Measurements from ENCODE around the gene TBC1D22A. TPM values are rescaled to one million over a fixed set of nuclear protein-coding genes. Genes with fewer than 3 reads are reported as not detected.

TBC1D22A gene
- total RNA-seq, 2 donors from 2014 or later, result 21.0 to 27.9 TPM

DNA sequence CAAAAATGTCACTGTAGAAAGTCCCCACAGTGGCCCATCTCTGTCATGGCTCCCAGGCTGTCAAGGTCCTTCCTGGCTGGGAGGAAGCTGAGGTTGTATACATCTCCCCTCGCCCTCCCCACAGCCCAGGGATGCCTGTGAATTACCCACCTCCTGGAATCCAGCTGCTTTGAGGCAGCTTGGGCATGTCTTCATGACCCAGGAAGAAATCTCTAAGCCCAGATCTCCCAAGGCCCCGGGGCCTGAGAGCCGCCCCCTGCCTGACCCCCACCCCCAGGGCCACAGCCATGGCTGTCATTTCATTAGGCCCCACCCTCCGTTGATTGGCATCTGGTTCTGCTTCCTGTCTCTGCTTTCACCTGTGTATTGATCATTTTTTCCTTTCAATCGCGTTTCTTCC lies 207.5 kb downstream of the TBC1D22A start:
- TF ChIP-seq, protein P1, sequence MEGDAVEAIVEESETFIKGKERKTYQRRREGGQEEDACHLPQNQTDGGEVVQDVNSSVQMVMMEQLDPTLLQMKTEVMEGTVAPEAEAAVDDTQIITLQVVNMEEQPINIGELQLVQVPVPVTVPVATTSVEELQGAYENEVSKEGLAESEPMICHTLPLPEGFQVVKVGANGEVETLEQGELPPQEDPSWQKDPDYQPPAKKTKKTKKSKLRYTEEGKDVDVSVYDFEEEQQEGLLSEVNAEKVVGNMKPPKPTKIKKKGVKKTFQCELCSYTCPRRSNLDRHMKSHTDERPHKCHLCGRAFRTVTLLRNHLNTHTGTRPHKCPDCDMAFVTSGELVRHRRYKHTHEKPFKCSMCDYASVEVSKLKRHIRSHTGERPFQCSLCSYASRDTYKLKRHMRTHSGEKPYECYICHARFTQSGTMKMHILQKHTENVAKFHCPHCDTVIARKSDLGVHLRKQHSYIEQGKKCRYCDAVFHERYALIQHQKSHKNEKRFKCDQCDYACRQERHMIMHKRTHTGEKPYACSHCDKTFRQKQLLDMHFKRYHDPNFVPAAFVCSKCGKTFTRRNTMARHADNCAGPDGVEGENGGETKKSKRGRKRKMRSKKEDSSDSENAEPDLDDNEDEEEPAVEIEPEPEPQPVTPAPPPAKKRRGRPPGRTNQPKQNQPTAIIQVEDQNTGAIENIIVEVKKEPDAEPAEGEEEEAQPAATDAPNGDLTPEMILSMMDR (conservative IDR thresholded peaks at IDR 0.05), result no peak
- peaks cover 2% of the 10 kb centered on the region for H3K36me3 Mint-ChIP-seq (ENCODE audit: low read depth)
- no peaks in the 10 kb centered on the region for H3K27me3 ChIP-seq (ENCODE audit: control insufficient read depth, insufficient read depth, low read length, poor library complexity, severe bottlenecking)
- no peak overlapping the region for H3K4me3 ChIP-seq (ENCODE audit: low read length)
- no peak overlapping the region for H3K27ac ChIP-seq (ENCODE audit: low read depth, low read length)
- H3K27ac Mint-ChIP-seq, result no peak overlapping the region
- no peak overlapping the region for H3K9ac ChIP-seq (ENCODE audit: extremely low read depth, low read length, poor library complexity, severe bottlenecking)
- H3K9me3 ChIP-seq (ENCODE audit: control insufficient read depth, low read length), result no peaks in the 10 kb centered on the region
- WGBS, 2 experiments (ENCODE audit: insufficient coverage in 1 of 2, insufficient read length in 1 of 2), result 93 to 95% methylated on average over 5 to 6 of the region's 6 CpGs
- no peaks in the 10 kb centered on the region for H3K27me3 Mint-ChIP-seq (ENCODE audit: insufficient read depth)
- H3K4me1 Mint-ChIP-seq, result peaks cover 20% of the 10 kb centered on the region
- H3K36me3 ChIP-seq (ENCODE audit: control insufficient read depth, insufficient read depth, low read length), result peaks cover 11% of the 10 kb centered on the region
- peaks cover 18% of the 10 kb centered on the region for H3K4me1 ChIP-seq (ENCODE audit: control insufficient read depth, insufficient read depth, low read length)
- no peak for DNase-seq
- no peak overlapping the region for H3K4me3 Mint-ChIP-seq
- H3K9me3 Mint-ChIP-seq, result no peaks in the 10 kb centered on the region

DNA sequence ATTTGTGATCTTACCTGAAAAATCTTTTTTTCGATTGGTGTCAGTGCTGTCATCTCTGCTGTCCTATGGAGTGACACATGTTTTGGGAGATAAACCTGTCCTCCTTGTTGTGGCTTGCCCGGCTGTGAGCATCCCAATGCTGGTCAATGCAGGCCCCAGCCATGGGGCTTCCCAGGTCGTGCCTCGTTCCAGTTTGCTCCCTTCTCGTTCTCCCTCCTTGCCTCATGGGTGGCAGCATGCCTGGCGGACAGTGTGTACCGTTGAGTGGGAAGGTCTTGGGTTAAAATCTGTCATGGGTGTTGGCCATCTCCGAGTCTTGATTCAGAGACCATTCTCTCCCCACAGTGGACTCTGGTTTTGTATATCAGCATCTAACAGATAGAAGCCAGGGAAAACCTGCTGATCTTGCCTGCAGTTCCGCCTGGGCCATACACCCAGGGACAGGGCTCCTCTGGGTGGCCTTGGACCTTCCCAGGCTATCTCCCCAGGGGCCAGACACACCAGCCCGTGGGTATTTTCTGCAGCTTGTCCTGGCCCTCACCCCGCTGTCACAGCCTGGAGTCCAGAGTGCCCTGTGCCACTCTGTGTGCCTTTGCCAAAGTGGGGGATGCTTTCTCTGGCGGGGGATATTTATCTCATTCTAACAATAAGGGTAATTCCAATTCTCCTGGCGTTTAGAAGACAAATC lies 208.1 kb downstream of the TBC1D22A start:
- 80 to 88% methylated on average over 5 to 13 of the region's 13 CpGs for WGBS, 2 experiments (ENCODE audit: insufficient coverage in 1 of 2, insufficient read length in 1 of 2)
- peaks cover 20% of the 10 kb centered on the region for H3K4me1 Mint-ChIP-seq
- Histone ChIP-seq H3K4me1 (ENCODE audit: control insufficient read depth, insufficient read depth, low read length) (peaks cover 18% of the 10 kb centered on the region), H3K36me3 (ENCODE audit: control insufficient read depth, insufficient read depth, low read length) (peaks cover 11% of the 10 kb centered on the region), H3K9me3 (ENCODE audit: control insufficient read depth, low read length) (no peaks in the 10 kb centered on the region), H3K27me3 (ENCODE audit: control insufficient read depth, insufficient read depth, low read length, poor library complexity, severe bottlenecking) (no peaks in the 10 kb centered on the region), H3K9ac (ENCODE audit: extremely low read depth, low read length, poor library complexity, severe bottlenecking) (no peak overlapping the region), H3K4me3 (ENCODE audit: low read length) (no peak overlapping the region), H3K27ac (ENCODE audit: low read depth, low read length) (peak overlapping the region; percentile 60)
- H3K27me3 Mint-ChIP-seq (ENCODE audit: insufficient read depth), result no peaks in the 10 kb centered on the region
- no peak overlapping the region for H3K27ac Mint-ChIP-seq
- TF ChIP-seq, protein P1 (conservative IDR thresholded peaks at IDR 0.05), result no peak
- DNase-seq, result peak; percentile 42
- H3K9me3 Mint-ChIP-seq, result no peaks in the 10 kb centered on the region
- no peak overlapping the region for H3K4me3 Mint-ChIP-seq
- peaks cover 8% of the 10 kb centered on the region for H3K36me3 Mint-ChIP-seq (ENCODE audit: low read depth)

DNA sequence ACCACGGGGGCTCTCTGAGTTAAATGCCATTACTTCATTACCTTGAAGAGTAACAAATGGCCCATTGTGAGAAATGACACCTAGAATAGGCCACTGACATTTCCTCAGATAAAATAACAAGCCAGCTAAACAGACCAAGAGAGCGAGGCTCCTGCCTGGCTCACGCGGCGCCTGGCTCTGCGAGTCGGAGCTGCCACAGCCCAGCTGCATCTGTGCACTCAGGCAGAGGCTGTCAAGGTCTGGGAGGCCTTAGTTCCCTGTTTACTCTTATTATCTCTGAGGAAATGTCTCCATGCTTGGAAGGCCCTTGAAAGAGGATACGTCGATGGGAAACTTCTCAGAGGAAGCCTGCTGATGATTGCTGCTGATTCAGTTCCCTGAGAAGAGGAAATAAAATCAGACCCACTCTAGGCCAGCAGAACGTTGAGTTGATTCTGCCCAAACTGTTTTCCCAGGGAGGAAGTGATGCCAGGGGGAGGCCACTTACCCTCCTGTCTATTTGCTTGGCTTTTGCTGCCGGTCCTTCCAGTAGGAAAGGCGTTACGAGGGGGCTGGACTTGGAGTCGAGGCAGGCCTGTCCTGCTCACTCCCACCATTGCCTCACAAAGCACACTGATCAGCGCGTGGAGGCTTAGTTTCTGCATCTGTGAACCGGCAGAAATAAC lies 208.8 kb downstream of the TBC1D22A start:
- WGBS, 2 experiments (ENCODE audit: insufficient coverage in 1 of 2, insufficient read length in 1 of 2), result 87 to 89% methylated on average over 14 to 17 of the region's 17 CpGs
- H3K27ac ChIP-seq (ENCODE audit: low read depth, low read length), result peak overlapping the region; percentile 60
- Mint-ChIP-seq H3K4me1 (peaks cover 20% of the 10 kb centered on the region), H3K4me3 (no peak overlapping the region), H3K27me3 (ENCODE audit: insufficient read depth) (no peaks in the 10 kb centered on the region), H3K36me3 (ENCODE audit: low read depth) (peaks cover 12% of the 10 kb centered on the region), H3K27ac (peak overlapping the region; percentile 48), H3K9me3 (no peaks in the 10 kb centered on the region)
- H3K9ac ChIP-seq (ENCODE audit: extremely low read depth, low read length, poor library complexity, severe bottlenecking), result no peak overlapping the region
- H3K27me3 ChIP-seq (ENCODE audit: control insufficient read depth, insufficient read depth, low read length, poor library complexity, severe bottlenecking), result no peaks in the 10 kb centered on the region
- peak; percentile 51 for DNase-seq
- H3K4me3 ChIP-seq (ENCODE audit: low read length), result no peak overlapping the region
- H3K36me3 ChIP-seq (ENCODE audit: control insufficient read depth, insufficient read depth, low read length), result peaks cover 15% of the 10 kb centered on the region
- TF ChIP-seq, protein P1 (conservative IDR thresholded peaks at IDR 0.05), result no peak
- H3K9me3 ChIP-seq (ENCODE audit: control insufficient read depth, low read length), result no peaks in the 10 kb centered on the region
- peaks cover 18% of the 10 kb centered on the region for H3K4me1 ChIP-seq (ENCODE audit: control insufficient read depth, insufficient read depth, low read length)

All from endodermal cell (in vitro differentiated cells).